H1 (cell line): ENCODE measurements around the gene DNTTIP2. TPM values are rescaled to one million over a fixed set of nuclear protein-coding genes. Genes with fewer than 3 reads are reported as not detected.
A peak's percentile ranks its signal among the peaks of the same experiment; 100 is the strongest.

Source experiments
- CTCF ChIA-PET: fragments of 300-600 bp; sonication (Branson Sonifier 250); formaldehyde crosslinking; loops from one replicate; lab custom pipeline; 2021; ENCODE audit not compliant: partially characterized antibody; lab: Charles Lee
- POLR2A ChIA-PET: fragments of 300-600 bp; sonication (Branson Sonifier 250); formaldehyde crosslinking; loops from one replicate; lab custom pipeline; 2021; ENCODE audit warnings: inconsistent platforms; ENCODE audit not compliant: partially characterized antibody; lab: Charles Lee
- DNase-seq, 2 experiments: peaks; one replicate each; pipeline versions ENCODE4 v3.0.0 to v3.0.0-alpha.2; 2010 to 2022; ENCODE audit warnings: low spot score in 2 of 2, low read depth in 1 of 2, mixed read lengths in 1 of 2
- FAIRE-seq: peaks from 2 replicates; lab custom pipeline; 2011; peaks lifted over from hg19 to GRCh38; lab: Jason Lieb, UNC
- H2AFZ ChIP-seq: 2 replicates; pipeline ENCODE4 v1.8.1; 2012; ENCODE audit warnings: low read length, inconsistent platforms
- H2AK5ac ChIP-seq: 2 replicates; pipeline ENCODE4 v1.6.1; 2013; ENCODE audit warnings: low read depth, low read length
- H2BK120ac ChIP-seq: replicated peaks from 2 replicates; pipeline ENCODE3; 2013; ENCODE audit warnings: low read depth, low read length, inconsistent platforms
- H2BK12ac ChIP-seq: 2 replicates; pipeline ENCODE4 v1.6.1; 2013; ENCODE audit warnings: low read depth, low read length
- H2BK15ac ChIP-seq: 2 replicates; pipeline ENCODE4 v1.6.1; 2013; ENCODE audit warnings: low read length
- H2BK20ac ChIP-seq: 2 replicates; pipeline ENCODE4 v1.6.1; 2013; ENCODE audit warnings: low read length
- H2BK5ac ChIP-seq: 2 replicates; pipeline ENCODE4 v1.6.1; 2013; ENCODE audit warnings: low read depth, low read length
- H3K14ac ChIP-seq: 2 replicates; pipeline ENCODE4 v1.6.1; 2013; ENCODE audit warnings: inconsistent platforms; ENCODE audit not compliant: insufficient read length
- H3K18ac ChIP-seq: 2 replicates; pipeline ENCODE4 v1.6.1; 2013; ENCODE audit warnings: low read length; ENCODE audit errors: extremely low read depth
- H3K23ac ChIP-seq: 2 replicates; pipeline ENCODE4 v1.6.1; 2013; ENCODE audit warnings: inconsistent platforms; ENCODE audit not compliant: insufficient read length
- H3K23me2 ChIP-seq: 2 replicates; pipeline ENCODE4 v1.6.1; 2013; ENCODE audit warnings: low read depth, low read length
- H3K27ac ChIP-seq: 2 replicates; pipeline ENCODE4 v1.6.1; 2011; ENCODE audit warnings: low read depth, low read length, inconsistent platforms
- H3K27me3 ChIP-seq, 4 experiments: replicated peaks in 1 of 4; 1 replicate in 1 of 4; 2 replicates in 3 of 4; pipeline versions ENCODE4 v1.6.1 to v1.8.1; 2011 to 2013; ENCODE audit warnings: low read length in 3 of 4, mild to moderate bottlenecking in 3 of 4, inconsistent platforms in 2 of 4, mixed read lengths in 2 of 4, moderate library complexity in 1 of 4; ENCODE audit not compliant: control insufficient read depth in 3 of 4, insufficient read depth in 3 of 4; ENCODE audit errors: extremely low read depth in 1 of 4
- H3K36me3 ChIP-seq, 4 experiments: 2 replicates each; pipeline versions ENCODE4 v1.6.1 to v1.8.1; 2011 to 2013; ENCODE audit warnings: mild to moderate bottlenecking in 4 of 4, low read length in 3 of 4, moderate library complexity in 2 of 4, control low read depth in 1 of 4, inconsistent platforms in 1 of 4; ENCODE audit not compliant: insufficient read depth in 4 of 4, control insufficient read depth in 2 of 4
- H3K4ac ChIP-seq: replicated peaks from 2 replicates; pipeline ENCODE3; 2013; ENCODE audit warnings: low read length, low read depth, mixed read lengths, inconsistent platforms; ENCODE audit not compliant: insufficient read length
- H3K4me1 ChIP-seq, 4 experiments: replicated peaks in 1 of 4; 1 replicate in 1 of 4; 2 replicates in 3 of 4; pipeline versions ENCODE4 v1.6.1 to v1.8.1; 2011 to 2013; ENCODE audit warnings: low read length in 3 of 4, inconsistent platforms in 2 of 4, mixed read lengths in 1 of 4; ENCODE audit not compliant: insufficient read depth in 4 of 4, control insufficient read depth in 3 of 4
- H3K4me2 ChIP-seq, 2 experiments: 2 replicates each; pipeline versions ENCODE4 v1.6.1 to v1.8.1; 2011 to 2013; ENCODE audit warnings: low read depth in 2 of 2, low read length in 2 of 2, control low read depth in 1 of 2, inconsistent platforms in 1 of 2, mild to moderate bottlenecking in 1 of 2; ENCODE audit not compliant: insufficient read depth in 1 of 2
- H3K4me3 ChIP-seq, 4 experiments: fragments of 200-600, 300-600 bp in 1 of 4; sonication (generic), shearing (Covaris generic), sonication (Bioruptor Twin) in 1 of 4; 2 replicates each; pipeline versions ENCODE4 v1.5.1 to v1.8.1; 2011 to 2016; ENCODE audit warnings: low read length in 4 of 4, low read depth in 3 of 4, control low read depth in 2 of 4, inconsistent platforms in 2 of 4, mild to moderate bottlenecking in 2 of 4, mixed read lengths in 1 of 4, moderate library complexity in 1 of 4; ENCODE audit not compliant: insufficient read depth in 2 of 4; ENCODE audit errors: extremely low read depth in 1 of 4
- H3K56ac ChIP-seq: replicated peaks from 2 replicates; pipeline ENCODE3; 2013; ENCODE audit warnings: low read depth, mild to moderate bottlenecking, mixed read lengths, low read length, inconsistent platforms; ENCODE audit not compliant: insufficient read length
- H3K79me1 ChIP-seq: 2 replicates; pipeline ENCODE4 v1.6.1; 2013; ENCODE audit warnings: low read depth, low read length, control low read depth
- H3K79me2 ChIP-seq, 2 experiments: 2 replicates each; pipeline versions ENCODE4 v1.6.1 to v1.8.1; 2012 to 2013; ENCODE audit warnings: low read length in 2 of 2, mild to moderate bottlenecking in 2 of 2, inconsistent platforms in 1 of 2; ENCODE audit not compliant: insufficient read depth in 2 of 2, control insufficient read depth in 1 of 2
- H3K9ac ChIP-seq, 4 experiments: replicated peaks in 1 of 4; 1 replicate in 1 of 4; 2 replicates in 3 of 4; pipeline versions ENCODE4 v1.6.1 to v1.8.1; 2011 to 2013; ENCODE audit warnings: low read depth in 3 of 4, low read length in 3 of 4, control low read depth in 2 of 4, mild to moderate bottlenecking in 2 of 4, moderate library complexity in 2 of 4, inconsistent platforms in 1 of 4; ENCODE audit errors: extremely low read depth in 1 of 4
- H3K9me3 ChIP-seq, 2 experiments: 2 replicates each; pipeline versions ENCODE4 v1.6.1 to v1.8.1; 2012 to 2013; ENCODE audit warnings: mild to moderate bottlenecking in 2 of 2, moderate library complexity in 2 of 2, control low read depth in 1 of 2, inconsistent platforms in 1 of 2, low read depth in 1 of 2, low read length in 1 of 2, mixed read lengths in 1 of 2; ENCODE audit not compliant: insufficient read depth in 2 of 2
- H4K20me1 ChIP-seq, 2 experiments: replicated peaks in 1 of 2; 2 replicates each; pipeline versions ENCODE3 to v1.8.1; 2011 to 2013; ENCODE audit warnings: inconsistent platforms in 2 of 2, low read length in 2 of 2, mild to moderate bottlenecking in 1 of 2; ENCODE audit not compliant: insufficient read depth in 2 of 2, control insufficient read depth in 1 of 2
- H4K5ac ChIP-seq: 2 replicates; pipeline ENCODE4 v1.6.1; 2013; ENCODE audit warnings: low read length, low read depth, mixed read lengths, inconsistent platforms; ENCODE audit not compliant: insufficient read length
- H4K8ac ChIP-seq: 2 replicates; pipeline ENCODE4 v1.8.0; 2013; ENCODE audit warnings: mild to moderate bottlenecking, moderate library complexity, low read length, inconsistent platforms; ENCODE audit not compliant: insufficient read depth; ENCODE audit errors: extremely low read depth
- H4K91ac ChIP-seq: replicated peaks from 2 replicates; pipeline ENCODE3; 2013; ENCODE audit warnings: low read length, mixed read lengths, inconsistent platforms; ENCODE audit not compliant: insufficient read length
- CBX8 ChIP-seq: fragments of 300-800, 300-1000 bp; sonication (generic); IDR thresholded peaks from 2 replicates; pipeline ENCODE4 v1.7.1; 2016; ENCODE audit warnings: low read depth, low read length, borderline replicate concordance
- CHD1 ChIP-seq: IDR thresholded peaks from 2 replicates; pipeline ENCODE4 v1.6.1; 2012; ENCODE audit warnings: low read depth, low read length, improper control_type of control experiment
- EZH2 ChIP-seq: fragments of 200-600 bp; sonication (generic); IDR thresholded peaks from 2 replicates; pipeline ENCODE4 v1.7.1; 2012; ENCODE audit warnings: low read depth, mild to moderate bottlenecking, moderate library complexity, low read length, inconsistent platforms; ENCODE audit not compliant: severe bottlenecking
- HDAC6 ChIP-seq: IDR thresholded peaks from one replicate; pipeline ENCODE4 v1.7.1; 2012; ENCODE audit warnings: low read depth, mild to moderate bottlenecking, inconsistent platforms, low read length, moderate library complexity
- NANOG ChIP-seq: IDR thresholded peaks from 2 replicates; pipeline ENCODE4 v1.6.1; 2011; ENCODE audit warnings: low read length, low read depth, mild to moderate bottlenecking, inconsistent platforms; ENCODE audit not compliant: insufficient read depth, poor library complexity, severe bottlenecking
- PHF8 ChIP-seq: fragments of 200-600 bp; sonication (generic); conservative IDR thresholded peaks from 2 replicates; pipeline ENCODE4 v1.7.1; 2012; ENCODE audit warnings: low read depth, mild to moderate bottlenecking, inconsistent platforms, low read length, moderate library complexity
- POLR2A ChIP-seq, 2 experiments: IDR thresholded peaks; 1 replicate in 1 of 2; 2 replicates in 1 of 2; pipeline ENCODE4 v1.6.1; 2011; ENCODE audit warnings: low read depth in 2 of 2, low read length in 2 of 2, mild to moderate bottlenecking in 2 of 2; ENCODE audit errors: control extremely low read depth in 1 of 2
- SIN3A ChIP-seq, 2 experiments: IDR thresholded peaks in 1 of 2; conservative IDR thresholded peaks in 1 of 2; 2 replicates each; pipeline ENCODE4 v1.6.1; 2011 to 2012; ENCODE audit warnings: low read length in 2 of 2, improper control_type of control experiment in 1 of 2, low read depth in 1 of 2, mild to moderate bottlenecking in 1 of 2
- SIRT6 ChIP-seq: IDR thresholded peaks from one replicate; pipeline ENCODE4 v1.7.1; 2012; ENCODE audit warnings: low read length, inconsistent platforms
- SP2 ChIP-seq: IDR thresholded peaks from 2 replicates; pipeline ENCODE4 v1.6.1; 2012; ENCODE audit warnings: mild to moderate bottlenecking, low read length, inconsistent platforms
- TAF1 ChIP-seq: IDR thresholded peaks from 2 replicates; pipeline ENCODE4 v1.6.1; 2011; ENCODE audit warnings: mild to moderate bottlenecking, low read depth, low read length
- TCF12 ChIP-seq: IDR thresholded peaks from 2 replicates; pipeline ENCODE4 v1.6.1; 2011; ENCODE audit warnings: low read depth, mild to moderate bottlenecking, low read length
- WGBS, 2 experiments: shearing (Covaris generic) in 1 of 2; methylation state at CpG; one replicate each; pipeline versions ENCODE4 v1.1.6 to v1.1.7; 2013 to 2015; ENCODE audit warnings: low lambda C conversion rate in 2 of 2, mixed read lengths in 2 of 2, inconsistent platforms in 1 of 2, low coverage in 1 of 2, missing lambda C conversion rate in 1 of 2; ENCODE audit not compliant: insufficient replicate concordance in 2 of 2, insufficient coverage in 1 of 2, insufficient read length in 1 of 2; ENCODE audit errors: extremely low coverage in 1 of 2, missing lambda C conversion rate in 1 of 2; 5-methylcytosine and 5-hydroxymethylcytosine counted together
- polyA plus RNA-seq, 7 experiments: library from polyadenylated mRNA; depleted of rRNA in 3 of 7; stranded (reverse) in 5 of 7; unstranded in 2 of 7; fragments of >200 nt in 5 of 7; fragments of 200-250 nt in 2 of 7; gene quantifications; 1 replicate in 5 of 7; 2 replicates in 1 of 7; 4 replicates in 1 of 7; pipeline versions ENCODE4 v1.2.1 to v1.2.3, GENCODE V29; 2011 to 2013; ENCODE audit warnings: missing spikeins in 2 of 7, mixed read lengths in 2 of 7
- total RNA-seq: library from RNA; stranded (reverse); fragmentation: NEBNext Ultra II Directional; extraction: Animal tissue kit (Norgen Biotek cat#: 25700); gene quantifications from 2 replicates; pipeline ENCODE4 v1.2.1, GENCODE V29; 2021
- TF ChIP-seq, protein P1 (sequence below): IDR thresholded peaks from 2 replicates; pipeline ENCODE4 v1.6.1; 2012; ENCODE audit warnings: inconsistent platforms
- TF ChIP-seq, protein P2 (sequence below): IDR thresholded peaks from 2 replicates; pipeline ENCODE4 v1.6.1; 2011; ENCODE audit warnings: low read depth, mild to moderate bottlenecking, low read length; ENCODE audit not compliant: insufficient read depth

The DNTTIP2 gene
- total and polyA plus RNA-seq, 2 of the 8 experiments (the other 6 are each of a cell fraction or from before 2014, with no cell fraction given) = 6.3 to 80.4 TPM

DNA sequence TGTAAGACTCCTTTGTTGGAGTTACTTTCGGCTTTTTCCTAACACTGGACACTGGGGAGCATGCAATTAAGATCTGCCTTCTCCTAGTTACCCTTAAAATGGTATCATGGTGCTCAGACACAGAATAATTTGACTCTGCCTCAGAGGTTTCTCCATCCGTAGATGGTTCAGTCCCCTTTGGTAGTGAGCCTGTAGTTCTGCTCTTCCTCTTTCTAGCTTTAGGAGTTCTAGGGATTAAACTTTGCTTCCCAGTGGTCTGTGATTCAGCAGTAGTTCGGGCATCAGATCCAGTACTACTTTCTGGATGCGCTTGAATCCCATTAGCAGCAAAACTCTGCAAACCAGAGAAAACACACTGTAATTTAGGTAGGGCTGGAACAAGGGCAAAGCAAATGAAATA is 1.5 kb downstream of the DNTTIP2 start:
- no peak overlapping the region for H2BK5ac ChIP-seq
- H3K36me3 ChIP-seq = peaks cover 7 to 49% (median 37%) of the 10 kb centered on the region in 4 experiments
- H3K9ac ChIP-seq = no peak overlapping the region
- H3K4me1 ChIP-seq = peaks cover 0 to 2% (median 0%) of the 10 kb centered on the region in 4 experiments; a peak in 5 of 7 replicates
- peak overlapping the region in 2 of 4 experiments; percentile 97 to 99; a peak in 3 of 8 replicates for H3K4me3 ChIP-seq
- no peak overlapping the region for H2AFZ ChIP-seq
- no peak overlapping the region for H3K18ac ChIP-seq
- no peaks in the 10 kb centered on the region for H3K27me3 ChIP-seq
- H3K27ac ChIP-seq = no peak overlapping the region
- FAIRE-seq (no peak), DNase-seq (no peak)
- H4K91ac ChIP-seq = no peak overlapping the region
- no peak overlapping the region for H2BK15ac ChIP-seq
- H2BK12ac ChIP-seq = no peak overlapping the region
- no peak overlapping the region for H2BK120ac ChIP-seq
- H4K20me1 ChIP-seq = peaks cover 2 to 7% of the 10 kb centered on the region in 2 experiments
- H3K14ac ChIP-seq = no peak overlapping the region
- H3K4me2 ChIP-seq = peak overlapping the region; percentile 72 to 78; a peak in 3 of 4 replicates
- H4K8ac ChIP-seq = no peak overlapping the region
- no peak overlapping the region for H3K4ac ChIP-seq
- TF ChIP-seq CBX8 (no peak), PHF8 (no peak), HDAC6 (no peak), SIRT6 (no peak), CHD1 (no peak), EZH2 (no peak), NANOG (no peak), SP2 (no peak), SIN3A (conservative IDR thresholded peaks at IDR 0.05 in 1 of 2, IDR thresholded peaks at IDR 0.05 in 1 of 2; ENCODE audit: low read depth in 1 of 2, low read length in 2 of 2) (no peak), TCF12 (no peak), POLR2A (IDR thresholded peaks at IDR 0.05; ENCODE audit: control extremely low read depth in 1 of 2, low read depth in 2 of 2, low read length in 2 of 2) (no peak), TAF1 (no peak)
- TF ChIP-seq, protein P1, sequence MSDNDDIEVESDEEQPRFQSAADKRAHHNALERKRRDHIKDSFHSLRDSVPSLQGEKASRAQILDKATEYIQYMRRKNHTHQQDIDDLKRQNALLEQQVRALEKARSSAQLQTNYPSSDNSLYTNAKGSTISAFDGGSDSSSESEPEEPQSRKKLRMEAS = no peak
- TF ChIP-seq, protein P2, sequence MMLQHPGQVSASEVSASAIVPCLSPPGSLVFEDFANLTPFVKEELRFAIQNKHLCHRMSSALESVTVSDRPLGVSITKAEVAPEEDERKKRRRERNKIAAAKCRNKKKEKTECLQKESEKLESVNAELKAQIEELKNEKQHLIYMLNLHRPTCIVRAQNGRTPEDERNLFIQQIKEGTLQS = no peak
- no peak overlapping the region for H2BK20ac ChIP-seq
- POLR2A ChIA-PET = interaction anchor here (2.6 kb wide), 1 partner anchor 14 kb away, joined by 10 read pairs; no protein-coding TSS in a partner anchor
- H3K9me3 ChIP-seq = no peaks in the 10 kb centered on the region
- H3K56ac ChIP-seq = no peak overlapping the region
- H3K23me2 ChIP-seq = peaks cover 2% of the 10 kb centered on the region; the same call in 1 of the 2 replicates
- 81% methylated on average over 4 of the region's 4 CpGs; no CpG with 5 or more reads in 1 of the 2 experiments for WGBS, 2 experiments
- peaks cover 6% of the 10 kb centered on the region for H3K79me1 ChIP-seq
- H4K5ac ChIP-seq = no peak overlapping the region
- no peak overlapping the region for H3K23ac ChIP-seq
- CTCF ChIA-PET = no interaction called here
- H2AK5ac ChIP-seq = no peak overlapping the region
- H3K79me2 ChIP-seq = peaks cover 20 to 32% of the 10 kb centered on the region in 2 experiments
